Muscle layer of colon (tissue), 2 donors: ENCODE results near the gene MFAP2.

Experiments used
- H3K27ac ChIP-seq: one replicate; pipeline ENCODE4 v1.7.0; 2013; ENCODE audit warnings: low read depth, mild to moderate bottlenecking, low read length, moderate library complexity
- H3K27me3 ChIP-seq, 2 donors: one replicate each; pipeline ENCODE4 v1.7.0; 2013; ENCODE audit warnings: low read length in 2 of 2, mild to moderate bottlenecking in 2 of 2; ENCODE audit not compliant: insufficient read depth in 2 of 2, control insufficient read depth in 1 of 2
- H3K36me3 ChIP-seq: one replicate; pipeline ENCODE4 v1.7.0; 2013; ENCODE audit warnings: mild to moderate bottlenecking, low read length; ENCODE audit not compliant: insufficient read depth
- H3K4me1 ChIP-seq: one replicate; pipeline ENCODE4 v1.7.0; 2013; ENCODE audit warnings: mild to moderate bottlenecking, low read length; ENCODE audit not compliant: insufficient read depth
- H3K4me3 ChIP-seq, 2 donors: one replicate each; pipeline ENCODE4 v1.7.0; 2013; ENCODE audit warnings: low read length in 2 of 2, low read depth in 1 of 2, mild to moderate bottlenecking in 1 of 2, moderate library complexity in 1 of 2
- H3K9ac ChIP-seq: one replicate; pipeline ENCODE4 v1.7.0; 2013; ENCODE audit warnings: low read length
- H3K9me3 ChIP-seq: one replicate; pipeline ENCODE4 v1.7.0; 2013; ENCODE audit warnings: mild to moderate bottlenecking, low read length
- donor health status: abdominal sarcoma.
- donor health status: Adenocarcinoma of cecum.

Gene MFAP2

GRCh38 chr1:17017435-17017834 is 37.0 kb upstream of the MFAP2 start:
- Histone ChIP-seq H3K27ac (no peak overlapping the region), H3K9me3 (no peaks in the 10 kb centered on the region), H3K27me3 (no peaks in the 10 kb centered on the region), H3K4me3 (no peak overlapping the region), H3K9ac (no peak overlapping the region), H3K4me1 (peaks cover 12% of the 10 kb centered on the region), H3K36me3 (peaks cover 45% of the 10 kb centered on the region)

GRCh38 chr1:17016317-17016661 is 35.9 kb upstream of the MFAP2 start:
- Histone ChIP-seq H3K36me3 (peaks cover 34% of the 10 kb centered on the region), H3K9ac (no peak overlapping the region), H3K9me3 (no peaks in the 10 kb centered on the region), H3K27ac (no peak overlapping the region), H3K4me3 (no peak overlapping the region), H3K4me1 (peaks cover 17% of the 10 kb centered on the region), H3K27me3 (no peaks in the 10 kb centered on the region)

- Histone ChIP-seq H3K27me3 (no peaks in the 10 kb centered on the region), H3K4me3 (no peak overlapping the region), H3K4me1 (peaks cover 18% of the 10 kb centered on the region), H3K9me3 (no peaks in the 10 kb centered on the region), H3K9ac (no peak overlapping the region), H3K27ac (no peak overlapping the region), H3K36me3 (peaks cover 20% of the 10 kb centered on the region)
Measured at GRCh38 chr1:17014671-17015567, 34.5 kb upstream of the MFAP2 start.

GRCh38 chr1:17013491-17014320 is 33.3 kb upstream of the MFAP2 start:
- H3K27me3 ChIP-seq: no peaks in the 10 kb centered on the region
- H3K4me3 ChIP-seq: no peak overlapping the region
- no peaks in the 10 kb centered on the region for H3K9me3 ChIP-seq
- peaks cover 9% of the 10 kb centered on the region for H3K36me3 ChIP-seq
- peaks cover 18% of the 10 kb centered on the region for H3K4me1 ChIP-seq
- H3K9ac ChIP-seq: no peak overlapping the region
- no peak overlapping the region for H3K27ac ChIP-seq

- no peaks in the 10 kb centered on the region for H3K9me3 ChIP-seq
- H3K27me3 ChIP-seq: no peaks in the 10 kb centered on the region
- H3K4me1 ChIP-seq: peaks cover 18% of the 10 kb centered on the region
- no peak overlapping the region for H3K4me3 ChIP-seq
- H3K27ac ChIP-seq: no peak overlapping the region
- H3K36me3 ChIP-seq: peaks cover 5% of the 10 kb centered on the region
- H3K9ac ChIP-seq: no peak overlapping the region
Measured at GRCh38 chr1:17012775-17013490, 32.5 kb upstream of the MFAP2 start.

- no peaks in the 10 kb centered on the region for H3K36me3 ChIP-seq
- H3K4me3 ChIP-seq: peak within 1 kb of the TSS; percentile 61 to 73
- peak within 1 kb of the TSS; percentile 57 for H3K9ac ChIP-seq
- no peaks in the 10 kb centered on the region for H3K9me3 ChIP-seq
- peak within 1 kb of the TSS; percentile 58 for H3K27ac ChIP-seq
- H3K4me1 ChIP-seq: peaks cover 18% of the 10 kb centered on the region
- no peaks in the 10 kb centered on the region for H3K27me3 ChIP-seq
Measured at GRCh38 chr1:17011439-17012307, 31.3 kb upstream of the MFAP2 start, which contains the start of gene ATP13A2. ATP13A2 (minus strand) TSS chr1:17011928; CDS start chr1:17011738, 190 bp downstream.

GRCh38 chr1:17011092-17011438 is 30.6 kb upstream of the MFAP2 start:
- no peaks in the 10 kb centered on the region for H3K27me3 ChIP-seq
- H3K27ac ChIP-seq: peak overlapping the region; percentile 58
- H3K4me1 ChIP-seq: peaks cover 18% of the 10 kb centered on the region
- peak overlapping the region; percentile 61 to 73 for H3K4me3 ChIP-seq
- H3K9me3 ChIP-seq: no peaks in the 10 kb centered on the region
- H3K9ac ChIP-seq: peak overlapping the region; percentile 57
- H3K36me3 ChIP-seq: no peaks in the 10 kb centered on the region

- Histone ChIP-seq H3K9me3 (no peaks in the 10 kb centered on the region), H3K4me3 (no peak overlapping the region), H3K9ac (no peak overlapping the region), H3K36me3 (peaks cover 8% of the 10 kb centered on the region), H3K27ac (no peak overlapping the region), H3K4me1 (peaks cover 18% of the 10 kb centered on the region), H3K27me3 (no peaks in the 10 kb centered on the region)
Measured at GRCh38 chr1:17009706-17010105, 29.3 kb upstream of the MFAP2 start.

- Histone ChIP-seq H3K9ac (no peak overlapping the region), H3K36me3 (peaks cover 17% of the 10 kb centered on the region), H3K4me3 (no peak overlapping the region), H3K4me1 (peaks cover 18% of the 10 kb centered on the region), H3K27me3 (no peaks in the 10 kb centered on the region), H3K27ac (no peak overlapping the region), H3K9me3 (no peaks in the 10 kb centered on the region)
Measured at GRCh38 chr1:17008208-17008855, 27.9 kb upstream of the MFAP2 start.

- peaks cover 14% of the 10 kb centered on the region for H3K4me1 ChIP-seq
- no peaks in the 10 kb centered on the region for H3K9me3 ChIP-seq
- H3K27me3 ChIP-seq: no peaks in the 10 kb centered on the region
- H3K9ac ChIP-seq: no peak overlapping the region
- H3K4me3 ChIP-seq: no peak overlapping the region
- peaks cover 27% of the 10 kb centered on the region for H3K36me3 ChIP-seq
- H3K27ac ChIP-seq: no peak overlapping the region
Measured at GRCh38 chr1:17007121-17007520, 26.7 kb upstream of the MFAP2 start.
